ENCODE results near the gene LRCH1.

Gene LRCH1

DNA sequence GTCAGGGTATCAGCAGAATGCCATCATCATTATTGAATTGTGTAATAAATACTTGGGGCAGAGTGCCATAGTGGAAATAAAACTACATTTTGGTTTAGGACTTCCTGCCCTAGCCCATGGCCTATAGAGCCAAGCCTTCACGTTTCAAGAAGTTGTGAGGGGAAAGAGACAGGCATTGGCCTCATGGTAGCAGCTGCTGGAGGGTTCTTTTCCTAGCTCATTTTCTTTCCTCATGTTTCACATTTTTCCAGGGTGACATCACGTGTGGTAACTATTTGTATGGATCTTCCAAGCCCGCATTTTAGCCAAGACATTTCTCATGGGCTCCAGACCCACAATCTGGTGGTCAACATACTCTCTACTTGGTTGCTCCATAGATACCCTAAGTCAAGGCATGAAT, 80.4 kb downstream of the LRCH1 start:
- DNase-seq (ENCODE audit: low read depth, low spot score) = peak; percentile 90

DNA sequence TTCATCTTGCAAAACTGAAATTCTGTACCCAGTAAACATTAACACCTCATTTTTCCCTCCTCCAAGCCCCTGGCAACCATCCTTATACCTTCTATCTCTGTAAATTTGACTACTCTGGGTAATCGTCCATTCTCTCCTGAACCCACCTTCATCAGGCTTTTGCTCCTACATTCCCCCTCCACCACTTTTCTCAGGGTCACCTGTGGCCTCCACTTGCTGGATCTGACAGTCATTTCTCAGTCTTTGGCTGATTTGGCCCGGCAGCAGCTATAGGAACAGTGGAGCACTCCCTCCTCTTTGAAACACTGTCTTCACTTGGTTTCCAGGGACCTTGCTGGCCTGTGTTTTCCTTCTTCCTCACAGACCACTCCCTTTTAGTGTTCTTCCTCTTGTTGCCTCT, 83.5 kb downstream of the LRCH1 start:
- no peak for DNase-seq (ENCODE audit: low read depth, low spot score)

DNA sequence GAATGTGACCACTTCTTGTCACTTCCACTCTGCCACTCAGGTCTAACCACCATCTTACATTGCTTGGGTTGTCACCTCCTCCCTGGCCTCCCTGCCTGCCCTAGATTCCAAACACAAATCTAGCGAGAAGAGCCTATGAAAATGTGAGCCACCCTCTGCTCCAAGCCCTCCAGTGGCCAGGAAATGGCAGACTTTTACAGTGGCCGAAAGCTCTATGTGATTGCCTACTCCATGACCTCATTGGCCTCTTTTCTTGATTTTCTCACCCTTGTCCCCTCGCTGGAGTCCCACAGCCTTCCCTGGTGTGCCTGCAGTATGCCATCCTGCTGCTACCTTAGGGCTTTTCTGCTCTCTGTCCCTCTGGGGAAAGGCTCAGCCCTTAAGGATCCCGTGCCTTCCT, 84.2 kb downstream of the LRCH1 start:
- no peak for DNase-seq (ENCODE audit: low read depth, low spot score)

DNA sequence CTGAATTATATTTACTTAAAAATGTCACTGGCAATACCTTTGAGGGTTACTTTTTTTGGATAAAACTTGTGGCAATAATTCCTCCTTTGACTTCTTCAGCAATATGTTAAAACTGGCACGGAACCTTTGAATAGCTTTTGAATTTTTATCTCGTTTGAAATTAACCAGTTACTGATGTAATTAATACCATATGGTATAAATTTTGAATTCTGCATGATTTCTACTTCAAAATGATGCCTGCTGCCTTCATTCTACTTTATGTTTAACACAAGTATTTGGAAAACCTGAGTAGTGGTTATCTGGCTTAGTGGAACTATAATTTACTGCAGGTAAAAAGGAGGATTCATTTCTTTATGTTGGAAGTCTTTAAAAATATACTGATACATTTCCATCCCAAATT, 85.3 kb downstream of the LRCH1 start:
- DNase-seq (ENCODE audit: low read depth, low spot score) = no peak

DNA sequence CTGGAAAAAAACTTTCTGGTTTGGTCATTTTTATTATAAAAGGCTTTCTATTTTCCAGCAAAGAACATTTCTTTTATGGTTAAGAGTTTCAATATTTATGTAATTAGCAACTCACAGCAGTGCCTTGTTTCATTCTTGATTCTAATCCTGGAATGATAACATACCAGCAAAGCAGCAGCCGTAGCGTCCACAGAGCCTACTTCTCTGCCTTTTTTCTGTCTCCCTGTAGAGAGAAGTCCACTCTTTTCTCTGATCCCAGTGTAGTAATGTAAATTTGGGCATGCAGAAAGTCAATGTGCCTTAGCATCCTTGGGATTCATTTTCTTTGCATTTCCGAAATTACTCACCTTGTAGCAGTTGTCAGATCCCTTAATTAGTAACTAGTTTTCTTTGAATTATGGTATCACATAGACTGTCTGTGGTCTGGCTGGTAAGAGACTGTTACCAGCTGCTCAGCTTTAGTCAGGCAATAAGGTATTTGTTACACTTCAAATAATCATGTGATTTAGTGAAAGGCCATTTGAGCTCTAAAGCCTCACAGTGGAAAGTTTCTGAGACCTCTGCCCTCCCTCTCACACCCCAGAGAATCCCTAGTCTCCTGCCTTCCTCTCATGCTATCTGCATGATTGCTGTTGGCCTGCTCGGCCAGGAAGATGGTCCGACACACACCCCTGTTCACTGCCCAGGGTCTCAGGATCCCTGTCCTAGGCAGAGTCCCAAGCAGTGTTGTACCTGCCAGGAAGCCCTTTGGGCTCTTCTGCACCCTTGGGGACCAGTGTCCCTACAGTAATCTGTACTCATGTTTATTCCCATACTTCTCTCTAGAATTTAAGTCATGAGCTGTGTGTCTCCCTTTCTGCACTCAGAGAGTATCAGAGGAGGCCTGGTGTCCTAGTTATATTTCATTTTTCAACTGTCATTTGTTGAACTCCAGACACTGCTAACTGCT, 86.3 kb downstream of the LRCH1 start:
- peak; percentile 27 for DNase-seq (ENCODE audit: low read depth, low spot score)

DNA sequence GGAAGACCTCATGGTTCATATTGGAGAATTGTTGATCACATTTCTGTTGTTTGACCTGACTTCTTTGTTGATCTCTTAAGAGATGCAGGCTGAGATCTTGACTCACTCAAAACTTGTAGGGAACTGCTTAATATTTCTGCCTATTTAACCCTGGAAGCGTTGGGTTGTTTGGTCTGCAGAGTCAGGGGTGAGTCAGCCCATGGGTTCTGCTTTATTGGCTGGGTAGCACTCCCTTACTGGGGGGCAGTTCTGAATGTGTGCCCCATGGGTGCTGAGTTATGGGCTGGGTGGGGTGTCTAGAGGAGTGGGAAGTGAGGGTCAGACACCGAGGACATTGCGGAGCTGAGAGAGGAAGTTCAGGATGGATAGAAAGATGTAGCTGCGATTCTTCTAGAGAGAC, 87.9 kb downstream of the LRCH1 start:
- DNase-seq (ENCODE audit: low read depth, low spot score) = peak; percentile 29

DNA sequence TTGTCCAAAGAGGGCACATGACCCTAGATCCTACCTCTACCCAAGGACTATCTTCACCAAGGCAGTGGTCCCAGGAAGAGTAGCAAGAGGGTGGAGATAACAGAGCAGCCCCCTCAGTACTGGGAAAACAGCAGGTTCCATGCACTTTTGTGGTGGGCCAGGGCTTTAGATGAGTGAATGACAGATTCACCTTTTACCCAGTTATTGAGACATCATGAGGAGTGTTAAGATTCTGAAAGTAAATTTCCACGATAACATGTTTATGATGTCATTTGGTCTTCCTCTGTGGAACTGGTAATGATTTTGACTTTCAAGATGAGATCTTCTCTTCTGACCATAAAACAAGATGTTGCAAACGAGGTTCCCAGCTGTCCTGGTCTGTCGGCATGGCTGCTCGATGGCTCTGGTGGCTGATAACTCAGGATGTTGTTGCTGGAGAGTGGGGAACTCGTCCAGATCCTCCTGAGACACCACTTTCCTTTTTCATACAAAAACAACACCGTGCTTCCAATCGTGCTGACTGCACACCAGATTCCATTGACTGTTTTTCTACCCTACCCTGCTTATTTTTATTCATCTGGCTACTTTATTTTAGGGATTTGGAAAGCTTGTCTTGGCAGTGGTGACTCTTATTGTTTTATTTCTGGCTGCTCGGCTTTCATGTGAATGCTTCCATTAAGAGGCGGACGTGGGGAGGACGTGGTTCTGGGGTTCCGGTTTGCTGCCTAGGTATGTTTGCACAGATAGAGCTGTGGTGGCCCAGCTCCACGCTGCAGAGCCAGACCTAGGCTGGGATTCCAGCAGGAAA, 88.5 kb downstream of the LRCH1 start:
- peak; percentile 42 for DNase-seq (ENCODE audit: low read depth, low spot score)

DNA sequence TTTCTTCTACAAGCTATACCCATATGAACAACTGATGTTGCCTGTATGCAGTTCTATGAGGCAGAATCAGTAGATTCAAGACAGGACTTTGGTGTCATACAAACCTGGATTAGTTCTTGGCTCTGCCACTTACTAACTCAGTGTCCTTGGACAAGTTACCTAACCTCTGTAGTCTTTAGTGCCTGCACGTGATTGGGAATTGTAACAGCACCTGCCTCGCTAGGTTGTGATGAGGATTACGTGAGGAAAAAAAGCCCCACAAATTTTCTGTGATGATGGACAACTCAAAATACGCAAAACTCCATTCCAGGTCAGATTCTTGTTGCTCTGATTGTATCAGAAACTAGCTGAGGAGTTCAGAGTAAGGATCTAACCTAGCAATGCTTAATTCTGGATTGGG, 89.3 kb downstream of the LRCH1 start:
- DNase-seq (ENCODE audit: low read depth, low spot score) = no peak

DNA sequence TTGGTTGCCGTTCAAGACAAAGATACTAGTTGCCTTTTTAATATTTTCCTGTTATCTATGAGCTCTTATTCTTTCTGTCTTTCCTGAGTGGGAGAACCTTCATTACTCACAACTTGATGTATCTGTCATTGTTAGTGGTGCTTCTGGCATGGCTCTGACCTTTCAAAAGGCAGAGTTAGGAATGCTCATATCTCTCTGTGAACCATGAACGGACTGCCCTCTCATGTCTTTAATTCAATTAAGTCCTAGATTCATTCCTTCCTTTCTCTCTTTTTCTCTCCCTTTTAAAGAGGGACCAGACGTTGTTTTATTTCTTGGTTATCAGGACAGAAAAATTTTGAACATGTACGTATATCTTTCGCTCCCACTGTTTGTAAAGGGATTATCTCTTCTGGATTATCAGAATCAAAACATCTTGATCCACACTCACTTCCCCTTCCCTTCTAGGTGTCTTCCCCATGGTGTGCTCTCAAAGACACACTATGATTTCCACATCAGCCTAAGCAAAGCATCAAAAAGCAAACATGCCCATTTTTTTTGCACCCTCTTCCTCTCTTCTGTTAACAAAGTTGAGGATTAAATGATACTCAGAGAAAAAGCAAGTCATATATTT, 90.3 kb downstream of the LRCH1 start:
- DNase-seq (ENCODE audit: low read depth, low spot score) = no peak

DNA sequence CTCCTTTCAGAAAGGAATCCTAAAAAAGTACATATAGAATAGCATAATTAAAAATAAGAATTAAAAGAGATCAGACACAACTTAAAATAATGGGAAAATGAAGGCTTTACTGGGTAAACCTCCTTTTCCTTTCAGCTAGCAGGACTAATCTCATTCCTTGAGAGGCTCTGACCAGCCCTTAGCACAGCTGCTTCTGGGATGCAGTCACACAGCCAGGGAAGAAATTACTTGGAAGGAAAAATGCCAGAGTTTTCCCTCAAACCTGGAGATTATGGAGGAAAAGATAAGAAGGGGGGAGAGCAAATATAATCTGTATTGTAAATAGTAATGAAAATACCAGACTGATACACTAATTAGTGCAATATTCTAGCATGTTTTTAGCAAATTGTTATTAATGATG, 91.8 kb downstream of the LRCH1 start:
- DNase-seq (ENCODE audit: low read depth, low spot score) = peak; percentile 45

DNA sequence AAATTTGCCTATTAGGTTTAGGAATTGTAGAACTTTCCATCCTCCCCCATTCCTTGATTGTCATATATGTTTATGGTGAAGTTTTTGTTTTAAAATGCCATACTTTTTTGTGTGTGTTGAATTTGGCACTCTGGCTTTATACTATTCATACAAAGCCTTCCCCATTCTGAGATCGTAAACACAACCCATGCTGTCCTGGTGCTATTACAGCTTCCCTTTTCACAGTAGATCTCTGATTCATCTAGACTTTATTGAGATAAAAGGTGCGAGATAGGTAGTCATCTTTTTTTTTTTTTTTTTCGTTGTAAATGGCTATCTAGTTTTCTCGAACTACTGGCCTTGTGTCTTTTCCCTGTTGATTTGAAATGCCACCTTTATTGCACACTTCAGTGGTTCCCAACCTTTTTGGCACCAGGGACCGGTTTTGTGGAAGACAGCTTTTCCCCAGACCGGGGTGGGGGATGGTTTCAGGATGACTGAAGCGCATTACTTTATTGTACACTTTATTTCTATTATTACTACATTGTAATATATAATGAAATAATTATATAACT, 94.6 kb downstream of the LRCH1 start:
- no peak for DNase-seq (ENCODE audit: low read depth, low spot score)

DNA sequence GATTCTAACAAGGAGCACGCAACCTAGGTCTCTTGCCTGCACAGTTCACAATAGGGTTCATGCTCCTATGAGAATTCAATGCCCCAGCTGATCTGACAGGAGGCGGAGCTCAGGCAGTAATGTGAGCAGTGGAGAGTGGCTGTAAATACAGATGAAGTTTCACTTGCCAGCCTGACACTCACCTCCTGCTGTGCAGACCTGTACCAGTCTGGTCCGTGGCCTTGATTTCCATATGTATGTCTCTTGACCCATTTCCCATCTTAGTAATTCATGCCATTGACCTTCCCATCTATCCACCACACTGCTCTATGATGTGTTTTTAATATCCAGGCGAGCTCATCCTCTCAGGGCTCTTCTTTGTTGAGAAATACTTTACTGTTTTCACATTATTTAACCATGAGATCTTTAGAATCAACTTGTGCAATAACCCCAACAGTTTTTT, 95.2 kb downstream of the LRCH1 start:
- DNase-seq (ENCODE audit: low read depth, low spot score) = no peak

DNA sequence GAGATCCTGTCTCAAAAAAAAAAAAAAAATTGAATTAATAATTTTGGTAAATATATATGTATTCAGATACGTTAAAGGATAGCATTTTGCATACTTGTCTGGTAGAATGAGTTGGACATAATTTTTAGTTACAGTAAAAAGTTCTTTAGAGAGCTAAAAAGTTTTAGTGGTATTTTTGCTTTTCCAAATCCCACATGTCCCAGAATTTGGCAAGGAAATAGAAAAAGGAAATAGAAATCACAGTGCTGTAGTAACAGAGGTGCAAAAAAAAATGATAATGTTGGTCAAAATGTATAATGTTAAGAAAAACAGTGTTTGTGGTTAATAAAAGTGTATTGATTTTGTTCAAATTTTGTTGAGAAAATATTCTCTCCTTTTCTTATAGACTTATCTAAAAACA, 96.8 kb downstream of the LRCH1 start:
- no peak for DNase-seq (ENCODE audit: low read depth, low spot score)

DNA sequence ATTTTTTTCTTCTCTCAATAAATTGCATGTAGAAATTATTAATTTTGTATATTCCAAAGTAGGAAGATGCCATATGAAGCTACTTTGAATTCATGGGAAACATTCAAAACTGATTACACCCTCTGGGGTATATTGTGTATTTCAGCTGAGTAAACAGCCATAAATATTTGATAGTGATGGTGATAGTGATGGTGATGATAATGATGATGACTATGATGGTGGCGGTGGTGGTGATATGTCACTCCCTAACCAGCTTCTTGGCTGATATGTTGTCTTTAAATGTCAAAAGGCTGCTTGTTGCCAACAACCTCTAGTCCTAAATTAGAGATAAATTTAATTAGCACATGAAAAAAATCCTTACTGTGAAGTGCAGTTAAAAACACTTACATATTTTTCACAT, 102.0 kb downstream of the LRCH1 start:
- DNase-seq (ENCODE audit: low read depth, low spot score) = no peak

DNA sequence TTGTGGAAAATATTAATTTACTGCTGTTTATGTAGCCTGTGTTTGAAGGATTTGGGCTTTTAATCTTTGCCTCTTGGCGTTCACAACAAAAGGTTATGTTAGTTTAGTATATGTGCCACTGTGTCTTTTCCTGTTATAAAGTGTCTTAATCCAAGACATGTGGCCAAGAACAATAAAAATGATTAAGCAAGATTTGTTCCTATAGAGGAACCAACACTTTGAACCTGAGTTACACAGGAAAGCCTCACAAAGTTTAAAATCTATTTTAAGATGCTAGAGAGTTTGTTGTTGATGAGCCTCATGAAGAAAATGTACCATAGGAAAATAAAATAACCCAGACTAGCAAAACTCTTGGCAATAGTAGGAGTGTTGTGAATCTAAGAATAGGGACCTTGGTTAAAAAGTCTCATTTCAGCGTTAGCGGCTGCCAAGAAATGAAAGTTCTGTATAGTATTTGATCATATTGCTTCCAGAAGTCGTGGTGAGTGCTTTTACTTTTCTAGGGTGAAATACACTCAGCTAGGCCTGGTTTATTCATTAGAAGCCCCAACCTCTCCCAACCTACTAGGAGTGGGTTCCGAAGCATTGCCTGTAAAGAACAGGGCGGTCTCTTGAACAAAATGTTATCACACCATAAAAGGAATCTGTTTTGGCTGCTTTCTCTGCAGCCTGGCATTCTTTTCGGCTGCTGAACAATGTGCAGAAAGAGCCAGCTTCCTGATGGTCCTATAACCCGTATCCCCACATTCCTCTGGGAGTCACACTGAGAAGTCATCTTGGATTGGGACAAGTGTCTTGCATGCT, 102.6 kb downstream of the LRCH1 start:
- peak; percentile 68 for DNase-seq (ENCODE audit: low read depth, low spot score)

DNA sequence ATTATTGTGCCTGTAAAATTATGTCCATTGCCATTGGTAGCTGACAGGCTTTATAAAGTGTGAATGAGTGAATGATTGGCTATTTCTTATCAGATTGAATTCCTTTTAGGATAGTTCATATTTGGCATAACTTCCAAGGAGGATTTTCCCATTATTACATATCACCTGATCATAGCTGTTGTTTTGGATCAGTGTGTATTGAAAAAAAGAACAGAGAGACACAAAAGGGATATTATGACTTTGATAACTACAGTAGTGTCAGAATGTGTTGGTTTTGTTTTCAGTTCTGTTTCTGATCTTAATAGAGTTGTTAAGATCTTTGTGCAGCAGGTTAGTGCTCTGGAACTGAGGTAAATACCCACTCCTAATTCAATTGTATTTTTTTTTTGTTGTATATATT, 103.8 kb downstream of the LRCH1 start:
- DNase-seq (ENCODE audit: low read depth, low spot score) = no peak

DNA sequence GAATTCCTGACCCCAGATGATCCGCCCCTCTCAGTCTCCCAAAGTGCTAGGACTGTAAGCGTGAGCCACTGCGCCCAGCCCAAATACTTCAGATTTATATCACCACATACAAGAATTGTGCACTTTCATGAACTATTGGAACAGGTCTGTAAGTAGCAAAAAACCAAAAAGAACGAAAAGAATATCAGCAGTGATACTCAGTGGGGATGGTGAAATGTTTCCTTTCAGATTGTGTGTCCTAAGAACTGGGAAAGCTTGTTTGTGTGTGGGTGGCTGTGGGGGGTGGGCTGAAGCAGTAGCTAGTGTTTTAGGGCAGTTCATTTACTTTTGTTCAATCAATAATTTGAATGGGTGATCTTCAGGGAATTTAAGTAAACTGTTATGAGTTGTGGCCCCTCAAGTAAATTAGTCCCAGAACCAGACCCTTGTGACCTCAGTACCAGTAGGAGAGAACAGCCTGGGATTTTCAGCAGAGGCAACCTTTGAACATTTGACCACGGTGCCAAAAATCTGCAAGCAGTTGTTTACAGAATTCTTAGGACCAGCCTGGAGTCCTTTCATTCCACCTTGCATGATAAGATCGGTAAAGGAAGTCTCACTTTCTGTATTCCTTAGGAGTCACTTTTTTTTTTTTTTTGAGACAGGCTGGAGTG, 106.6 kb downstream of the LRCH1 start:
- DNase-seq (ENCODE audit: low read depth, low spot score) = no peak

DNA sequence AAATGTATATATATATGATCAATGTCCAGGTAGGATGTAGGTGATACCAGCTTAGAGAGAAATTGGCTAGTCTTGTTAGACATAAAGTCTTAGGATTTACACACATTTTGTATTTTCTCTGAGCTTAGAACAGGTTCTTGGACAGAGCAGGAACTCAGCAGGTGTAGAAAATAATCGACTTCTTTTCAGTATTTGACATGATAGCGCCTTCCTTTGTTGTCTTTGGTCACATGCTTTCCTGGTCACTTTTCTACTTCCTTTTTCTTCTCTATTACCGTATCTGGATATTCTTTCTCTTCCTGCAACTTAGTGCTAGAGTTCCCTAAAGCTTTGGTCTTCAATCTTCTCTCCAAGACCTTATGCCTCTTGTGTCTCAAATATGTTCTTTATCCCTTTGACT, 107.4 kb downstream of the LRCH1 start:
- no peak for DNase-seq (ENCODE audit: low read depth, low spot score)

DNA sequence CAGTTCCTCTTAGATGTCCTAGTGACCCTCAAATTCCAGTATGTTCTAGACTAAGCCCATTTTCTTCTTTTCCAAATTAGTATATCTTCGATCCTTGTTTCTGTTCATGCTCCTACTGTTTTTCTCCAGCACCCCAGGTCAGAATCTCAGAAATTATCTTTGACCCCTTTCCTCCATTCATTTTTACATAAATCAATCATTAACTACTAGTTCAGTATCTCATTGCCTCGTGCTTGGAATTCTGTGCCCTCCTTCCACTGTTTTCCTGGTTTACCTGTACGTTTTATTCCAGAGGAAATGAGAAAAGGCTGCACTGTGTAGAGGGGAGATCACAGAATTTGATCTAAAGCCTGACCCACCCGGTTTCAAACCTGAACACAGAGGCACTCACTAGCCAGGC, 107.9 kb downstream of the LRCH1 start:
- no peak for DNase-seq (ENCODE audit: low read depth, low spot score)

DNA sequence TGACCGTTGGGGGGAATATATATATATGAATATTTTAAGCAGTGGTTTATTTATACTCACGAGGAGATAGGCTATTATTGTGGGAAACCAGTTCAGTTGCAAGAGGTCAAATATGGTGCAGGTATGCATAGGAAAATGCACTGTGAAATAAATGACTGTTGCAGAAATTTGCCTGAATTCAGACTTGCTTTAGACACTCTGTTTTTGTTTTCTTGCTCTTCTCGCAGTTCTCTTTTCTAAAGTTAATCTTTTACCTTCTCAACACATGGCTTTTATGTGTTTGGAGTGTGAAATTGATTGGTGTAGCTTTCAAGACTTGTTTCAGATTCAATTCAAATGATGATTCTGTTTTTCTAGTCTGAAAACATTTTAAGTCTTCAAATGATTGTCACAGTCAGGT, 109.7 kb downstream of the LRCH1 start:
- DNase-seq (ENCODE audit: low read depth, low spot score) = no peak

Measured in astrocyte of the hippocampus (primary cell).